ENCODE measurements around the gene PID1. TPM values are rescaled to one million over a fixed set of nuclear protein-coding genes. Genes with fewer than 3 reads are reported as not detected.

The PID1 gene
- total RNA-seq, 8 experiments from 2014 or later, result 0.28 to 26.2 (median 9.8) TPM

DNA sequence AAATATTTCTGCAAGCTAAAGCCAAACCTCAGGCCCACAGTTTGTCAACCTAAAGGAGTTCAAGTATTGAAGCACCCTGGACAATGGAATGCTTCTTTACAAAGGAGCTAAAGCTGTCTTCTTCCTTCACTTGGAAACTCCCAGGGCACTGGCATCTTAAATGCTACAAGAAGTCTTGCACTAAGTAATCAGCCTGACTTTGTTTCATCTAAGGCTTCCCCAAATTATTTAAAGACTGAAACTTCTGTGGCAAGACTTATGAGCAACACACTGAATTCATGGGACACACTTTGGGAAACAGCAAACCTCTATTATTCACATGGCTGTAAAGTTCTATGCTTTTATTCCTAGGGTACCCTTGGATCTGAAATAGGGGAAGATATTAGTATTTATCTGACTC is 14.7 kb downstream of the PID1 start:
- Histone ChIP-seq H3K4me3 (no peak overlapping the region), H3K4me1 (replicated peaks in 1 of 2) (no peaks in the 10 kb centered on the region), H3K27ac (no peak overlapping the region)
- ATAC-seq (replicated peaks in 6 of 8), result no peak
- in situ Hi-C loops (cut with MboI; ENCODE audit: low pct_unique_long_range_greater_than_20kb in 2 of 9, low sequenced_read_pairs in 9 of 9, unreplicated experiment in 9 of 9), result loop anchor here in 2 of 9 experiments (25.0 kb wide), 2 partner anchors 569 to 1219 kb away; no protein-coding TSS in a partner anchor

- ATAC-seq (replicated peaks in 6 of 8), result no peak
- Histone ChIP-seq H3K4me3 (no peak overlapping the region), H3K4me1 (replicated peaks in 1 of 2) (no peaks in the 10 kb centered on the region), H3K27ac (no peak overlapping the region)
- in situ Hi-C loops (cut with MboI; ENCODE audit: low pct_unique_long_range_greater_than_20kb in 2 of 9, low sequenced_read_pairs in 9 of 9, unreplicated experiment in 9 of 9), result loop anchor here in 2 of 9 experiments (25.0 kb wide), 2 partner anchors 567 to 1217 kb away; no protein-coding TSS in a partner anchor
- 32 to 72% (median 44%) methylated on average over 3 to 4 of the region's 4 CpGs; no CpG with 5 or more reads in 2 of the 10 experiments for WGBS, 10 experiments
Measured at GRCh38 chr2:229254206-229254605, 16.9 kb downstream of the PID1 start.

DNA sequence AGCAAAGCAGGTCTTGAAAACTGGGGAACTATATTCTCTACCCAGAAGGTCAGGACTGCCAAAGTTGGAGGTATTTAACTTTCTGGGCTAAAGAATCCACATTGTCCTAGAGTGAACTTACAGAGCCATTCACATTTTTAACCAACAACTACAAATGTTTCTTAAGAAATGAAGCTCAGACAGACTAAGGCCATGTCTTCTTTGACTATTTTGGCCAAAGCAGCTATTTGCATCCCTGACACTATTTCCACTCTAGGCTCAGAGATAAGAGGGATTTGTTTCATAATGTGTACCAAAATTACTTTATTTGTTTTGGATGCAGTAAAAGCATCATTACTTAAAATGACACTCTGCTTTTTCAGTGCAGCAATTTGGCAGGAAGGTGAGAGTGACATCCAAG is 18.1 kb downstream of the PID1 start:
- H3K4me3 ChIP-seq, result no peak overlapping the region
- H3K27ac ChIP-seq, result no peak overlapping the region
- in situ Hi-C loops (cut with MboI; ENCODE audit: low pct_unique_long_range_greater_than_20kb in 2 of 9, low sequenced_read_pairs in 9 of 9, unreplicated experiment in 9 of 9), result loop anchor here in 2 of 9 experiments (25.0 kb wide), 2 partner anchors 566 to 1216 kb away; no protein-coding TSS in a partner anchor
- H3K4me1 ChIP-seq (replicated peaks in 1 of 2), result no peaks in the 10 kb centered on the region
- no peak for ATAC-seq (replicated peaks in 6 of 8)

DNA sequence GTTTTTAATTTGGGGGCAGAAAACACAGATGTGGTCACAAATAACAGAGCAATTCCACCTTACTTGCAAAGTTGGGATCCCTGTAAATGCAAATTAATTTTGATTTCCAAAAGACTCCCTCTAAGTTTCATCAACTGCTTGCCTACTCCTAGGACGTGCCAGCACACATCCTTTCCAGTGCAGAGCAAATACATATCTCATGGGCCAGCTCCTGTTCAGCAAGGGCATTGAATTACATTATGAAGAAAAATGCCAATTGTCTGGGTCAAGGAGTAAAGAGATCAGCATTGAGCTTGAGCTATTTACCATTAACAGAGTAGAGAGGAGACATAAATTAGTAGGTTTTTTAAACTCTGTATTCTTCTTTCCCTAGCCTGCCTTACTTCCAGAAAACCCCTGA is 18.8 kb downstream of the PID1 start:
- no peak for ATAC-seq (replicated peaks in 6 of 8)
- 20 to 78% (median 39%) methylated on average over 1 of the region's 1 CpG; no CpG with 5 or more reads in 4 of the 10 experiments for WGBS, 10 experiments
- no peak overlapping the region for H3K4me3 ChIP-seq
- no peaks in the 10 kb centered on the region for H3K4me1 ChIP-seq (replicated peaks in 1 of 2)
- in situ Hi-C loops (cut with MboI; ENCODE audit: low pct_unique_long_range_greater_than_20kb in 2 of 9, low sequenced_read_pairs in 9 of 9, unreplicated experiment in 9 of 9), result loop anchor here in 2 of 9 experiments (25.0 kb wide), 2 partner anchors 565 to 1215 kb away; no protein-coding TSS in a partner anchor
- H3K27ac ChIP-seq, result no peak overlapping the region

DNA sequence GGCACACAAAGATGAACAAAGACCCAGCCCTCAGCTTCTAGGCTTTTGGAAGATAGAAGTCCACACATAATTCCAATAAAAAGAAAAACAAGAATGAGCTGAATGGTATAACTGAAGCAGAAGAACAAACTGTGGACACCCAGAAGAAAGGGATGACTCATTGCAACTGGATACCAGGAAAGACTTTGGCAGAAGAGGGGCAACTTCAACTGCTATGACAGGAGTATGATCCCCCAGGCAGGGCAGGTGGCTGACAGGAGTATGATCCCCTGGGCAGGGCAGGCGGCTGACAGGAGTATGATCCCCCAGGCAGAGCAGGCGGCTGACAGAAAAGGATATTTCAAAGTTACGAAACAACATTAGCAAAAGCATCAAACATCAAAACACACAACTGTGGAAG is 21.6 kb downstream of the PID1 start:
- Histone ChIP-seq H3K27ac (no peak overlapping the region), H3K4me3 (no peak overlapping the region), H3K4me1 (replicated peaks in 1 of 2) (no peaks in the 10 kb centered on the region)
- WGBS, 10 experiments, result 68 to 100% (median 96%) methylated on average over 1 to 3 of the region's 3 CpGs; no CpG with 5 or more reads in 2 of the 10 experiments
- in situ Hi-C loops (cut with MboI; ENCODE audit: low pct_unique_long_range_greater_than_20kb in 2 of 9, low sequenced_read_pairs in 9 of 9, unreplicated experiment in 9 of 9), result no loop called here
- no peak for ATAC-seq (replicated peaks in 6 of 8)

DNA sequence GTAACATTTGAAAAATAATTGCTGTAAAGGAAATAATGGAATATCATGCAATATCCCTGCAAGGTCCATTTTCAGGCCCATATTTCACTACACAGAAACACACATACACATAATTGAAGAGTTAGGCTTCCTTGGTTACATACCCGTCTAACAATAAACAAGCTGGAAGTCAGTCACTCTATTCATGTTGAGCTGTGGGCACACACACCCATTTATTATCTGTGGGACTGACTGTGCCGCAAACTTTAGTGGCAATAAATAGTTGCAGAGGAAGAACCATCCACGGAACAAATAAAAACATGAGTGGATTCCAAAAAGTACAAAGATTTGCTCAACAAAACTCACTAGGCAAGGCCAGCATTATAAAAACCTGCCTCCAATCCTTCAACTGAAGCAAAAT is 24.8 kb downstream of the PID1 start:
- in situ Hi-C loops (cut with MboI; ENCODE audit: low pct_unique_long_range_greater_than_20kb in 2 of 9, low sequenced_read_pairs in 9 of 9, unreplicated experiment in 9 of 9), result no loop called here
- no peaks in the 10 kb centered on the region for H3K4me1 ChIP-seq (replicated peaks in 1 of 2)
- H3K27ac ChIP-seq, result no peak overlapping the region
- H3K4me3 ChIP-seq, result no peak overlapping the region
- no peak for ATAC-seq (replicated peaks in 6 of 8)
- WGBS, 10 experiments, result 29 to 100% (median 83%) methylated on average over 1 to 3 of the region's 3 CpGs; no CpG with 5 or more reads in 1 of the 10 experiments

DNA sequence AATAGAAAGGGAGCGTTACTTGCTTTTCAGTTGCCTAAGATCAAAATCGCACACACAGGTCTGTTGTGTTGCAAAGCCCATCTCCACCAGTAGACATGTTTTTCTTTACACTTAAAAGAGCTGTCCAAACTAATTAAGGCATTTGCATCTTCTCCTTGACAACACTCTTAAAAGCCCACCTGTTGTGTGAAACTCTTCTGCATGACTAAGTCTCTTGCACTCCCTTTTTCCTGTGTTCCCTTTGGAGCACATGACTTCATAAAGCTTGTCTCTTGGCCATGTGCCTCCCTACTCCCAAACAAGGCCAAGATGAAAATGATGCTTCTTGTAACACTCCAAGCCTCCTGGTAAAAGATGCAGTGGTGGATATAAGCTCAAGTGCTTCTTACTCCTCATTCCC is 26.1 kb downstream of the PID1 start:
- WGBS, 10 experiments, result 29 to 93% (median 66%) methylated on average over 1 to 2 of the region's 2 CpGs; no CpG with 5 or more reads in 2 of the 10 experiments
- Histone ChIP-seq H3K27ac (no peak overlapping the region), H3K4me1 (replicated peaks in 1 of 2) (no peaks in the 10 kb centered on the region), H3K4me3 (no peak overlapping the region)
- no peak for ATAC-seq (replicated peaks in 6 of 8)
- in situ Hi-C loops (cut with MboI; ENCODE audit: low pct_unique_long_range_greater_than_20kb in 2 of 9, low sequenced_read_pairs in 9 of 9, unreplicated experiment in 9 of 9), result no loop called here

GRCh38 chr2:229243890-229244560 is 27.1 kb downstream of the PID1 start:
- ATAC-seq (replicated peaks in 6 of 8), result no peak
- Histone ChIP-seq H3K4me3 (no peak overlapping the region), H3K4me1 (replicated peaks in 1 of 2) (no peaks in the 10 kb centered on the region), H3K27ac (no peak overlapping the region)
- 0 to 91% (median 65%) methylated on average over 1 to 2 of the region's 2 CpGs for WGBS, 10 experiments
- in situ Hi-C loops (cut with MboI; ENCODE audit: low pct_unique_long_range_greater_than_20kb in 2 of 9, low sequenced_read_pairs in 9 of 9, unreplicated experiment in 9 of 9), result no loop called here

DNA sequence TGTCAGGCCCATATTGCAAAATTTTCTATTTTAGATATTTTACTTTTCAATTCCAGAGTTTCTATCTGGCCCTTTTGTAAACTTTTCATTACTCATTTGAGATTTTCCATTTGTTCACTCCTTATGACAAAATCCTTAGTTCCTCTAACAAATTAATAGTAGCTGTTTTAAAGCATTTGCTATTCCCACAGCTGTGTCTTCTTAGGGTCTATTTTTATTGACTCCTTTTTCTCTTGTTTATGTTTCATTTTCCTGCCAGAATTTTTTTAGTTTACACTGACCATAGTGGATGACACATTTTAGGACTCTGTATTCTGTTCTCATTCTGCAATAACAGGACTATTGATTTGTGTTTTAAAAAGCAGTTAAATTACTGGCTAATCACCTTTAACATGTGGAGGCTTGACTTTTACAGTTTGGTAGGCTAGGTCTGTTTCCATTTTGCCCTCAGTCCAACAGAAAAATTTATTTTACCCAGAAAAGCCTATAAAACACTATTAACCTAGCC is 30.0 kb downstream of the PID1 start:
- in situ Hi-C loops (cut with MboI; ENCODE audit: low pct_unique_long_range_greater_than_20kb in 2 of 9, low sequenced_read_pairs in 9 of 9, unreplicated experiment in 9 of 9), result no loop called here
- Histone ChIP-seq H3K27ac (no peak overlapping the region), H3K4me1 (replicated peaks in 1 of 2) (no peaks in the 10 kb centered on the region), H3K4me3 (no peak overlapping the region)
- ATAC-seq (replicated peaks in 6 of 8), result no peak

- no peak overlapping the region for H3K4me3 ChIP-seq
- H3K27ac ChIP-seq, result no peak overlapping the region
- ATAC-seq (replicated peaks in 6 of 8), result no peak
- in situ Hi-C loops (cut with MboI; ENCODE audit: low pct_unique_long_range_greater_than_20kb in 2 of 9, low sequenced_read_pairs in 9 of 9, unreplicated experiment in 9 of 9), result no loop called here
- WGBS, 10 experiments, result 7 to 60% (median 30%) methylated on average over 1 to 2 of the region's 2 CpGs; no CpG with 5 or more reads in 2 of the 10 experiments
- no peaks in the 10 kb centered on the region for H3K4me1 ChIP-seq (replicated peaks in 1 of 2)
Measured at GRCh38 chr2:229239021-229239420, 32.1 kb downstream of the PID1 start.

GRCh38 chr2:229237270-229237669 is 33.8 kb downstream of the PID1 start:
- WGBS, 10 experiments, result 0 to 58% (median 21%) methylated on average over 1 to 2 of the region's 2 CpGs
- in situ Hi-C loops (cut with MboI; ENCODE audit: low pct_unique_long_range_greater_than_20kb in 2 of 9, low sequenced_read_pairs in 9 of 9, unreplicated experiment in 9 of 9), result no loop called here

DNA sequence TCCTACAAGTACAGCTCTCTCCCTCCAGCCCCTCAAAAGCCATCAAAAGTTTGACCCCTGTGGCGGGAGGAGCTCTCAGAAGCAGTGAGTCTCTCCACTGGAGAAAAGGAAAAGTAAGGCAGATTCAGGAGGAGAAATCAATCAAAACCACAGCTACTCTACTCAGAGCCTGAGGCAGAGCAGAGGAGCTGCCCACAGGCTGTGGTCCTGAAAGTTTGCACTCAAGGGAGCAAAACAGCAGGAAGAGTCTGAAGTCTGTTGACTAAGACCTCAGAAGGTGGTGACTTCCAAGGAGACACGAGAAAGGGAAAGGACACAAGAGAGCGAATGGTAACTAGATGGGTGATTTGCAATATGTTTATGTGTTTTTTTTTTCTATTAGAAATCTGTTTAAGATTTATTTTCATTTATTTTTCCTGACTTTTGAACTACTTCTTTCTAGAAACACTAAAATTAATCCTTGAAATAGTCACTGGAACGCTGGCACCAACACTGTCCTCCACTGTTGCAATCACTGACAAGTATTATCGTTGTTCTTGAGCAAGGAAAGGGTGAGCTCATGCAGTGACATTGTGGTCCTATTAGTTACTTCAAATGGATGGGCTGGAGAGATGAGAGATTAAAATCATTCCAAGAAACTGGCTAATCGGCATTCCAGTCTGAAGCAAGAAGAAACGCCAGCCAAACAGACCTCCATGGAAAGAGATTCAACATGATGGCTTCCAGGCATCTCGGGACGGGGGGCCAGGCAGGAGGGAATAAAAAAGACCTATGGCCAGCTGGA is 35.8 kb downstream of the PID1 start:
- 0 to 77% (median 65%) methylated on average over 1 to 8 of the region's 9 CpGs for WGBS, 10 experiments
- in situ Hi-C loops (cut with MboI; ENCODE audit: low pct_unique_long_range_greater_than_20kb in 2 of 9, low sequenced_read_pairs in 9 of 9, unreplicated experiment in 9 of 9), result no loop called here
- peak in 3 of 8 experiments; percentile 26 to 65 (median 49) for ATAC-seq (replicated peaks in 6 of 8)
- Histone ChIP-seq H3K4me1 (replicated peaks in 1 of 2) (no peaks in the 10 kb centered on the region), H3K27ac (no peak overlapping the region), H3K4me3 (no peak overlapping the region)

More at GRCh38 chr2:229237270-229237669, 33.8 kb downstream of the PID1 start:
- Histone ChIP-seq H3K27ac (no peak overlapping the region), H3K4me1 (replicated peaks in 1 of 2) (no peaks in the 10 kb centered on the region), H3K4me3 (no peak overlapping the region)
- ATAC-seq (replicated peaks in 6 of 8), result no peak

GRCh38 chr2:229231885-229232284 is 39.2 kb downstream of the PID1 start:
- Histone ChIP-seq H3K4me3 (no peak overlapping the region), H3K27ac (no peak overlapping the region), H3K4me1 (replicated peaks in 1 of 2) (no peaks in the 10 kb centered on the region)
- WGBS, 10 experiments, result 40 to 100% (median 90%) methylated on average over 1 to 5 of the region's 7 CpGs; no CpG with 5 or more reads in 1 of the 10 experiments
- in situ Hi-C loops (cut with MboI; ENCODE audit: low pct_unique_long_range_greater_than_20kb in 2 of 9, low sequenced_read_pairs in 9 of 9, unreplicated experiment in 9 of 9), result no loop called here
- no peak for ATAC-seq (replicated peaks in 6 of 8)

Data from motor neuron (in vitro differentiated cells).